ENCODE data around the gene TMEM176B.
"Not testable (repeated sequence)": the region's sequence is repeated elsewhere in the genome, so short reads cannot be mapped to it uniquely, and the experiment has no call there.

TMEM176B gene

GRCh38 chr7:150820148-150820547 is 20.0 kb upstream of the TMEM176B start:
- H3K4me1 ChIP-seq (ENCODE audit: insufficient read depth, low read length), result no peaks in the 10 kb centered on the region
- H3K27ac ChIP-seq (ENCODE audit: low read depth, low read length), result no peak overlapping the region
- no peak overlapping the region for H3K9ac ChIP-seq (ENCODE audit: low read length)
- no peaks in the 10 kb centered on the region for H3K9me3 ChIP-seq (ENCODE audit: low read length)
- H3K36me3 ChIP-seq (ENCODE audit: insufficient read depth, low read length), result no peaks in the 10 kb centered on the region
- H3K27me3 ChIP-seq (ENCODE audit: control insufficient read depth in 1 of 2, insufficient read depth in 2 of 2, low read length in 2 of 2), result no peaks in the 10 kb centered on the region
- H3K4me3 ChIP-seq (ENCODE audit: low read depth in 1 of 2, low read length in 2 of 2), result no peak overlapping the region

- Histone ChIP-seq H3K9ac (ENCODE audit: low read length) (no peak overlapping the region), H3K4me3 (ENCODE audit: low read depth in 1 of 2, low read length in 2 of 2) (no peak overlapping the region), H3K4me1 (ENCODE audit: insufficient read depth, low read length) (no peaks in the 10 kb centered on the region), H3K9me3 (ENCODE audit: low read length) (no peaks in the 10 kb centered on the region), H3K27me3 (ENCODE audit: control insufficient read depth in 1 of 2, insufficient read depth in 2 of 2, low read length in 2 of 2) (no peaks in the 10 kb centered on the region), H3K36me3 (ENCODE audit: insufficient read depth, low read length) (no peaks in the 10 kb centered on the region), H3K27ac (ENCODE audit: low read depth, low read length) (no peak overlapping the region)
These were observed 18.8 kb upstream of the TMEM176B start for GRCh38 chr7:150818971-150819370.

GRCh38 chr7:150814328-150815001 is 14.3 kb upstream of the TMEM176B start:
- no peaks in the 10 kb centered on the region for H3K9me3 ChIP-seq (ENCODE audit: low read length)
- no peak overlapping the region for H3K4me3 ChIP-seq (ENCODE audit: low read depth in 1 of 2, low read length in 2 of 2)
- H3K4me1 ChIP-seq (ENCODE audit: insufficient read depth, low read length), result no peaks in the 10 kb centered on the region
- no peak overlapping the region for H3K27ac ChIP-seq (ENCODE audit: low read depth, low read length)
- no peak overlapping the region for H3K9ac ChIP-seq (ENCODE audit: low read length)
- no peaks in the 10 kb centered on the region for H3K36me3 ChIP-seq (ENCODE audit: insufficient read depth, low read length)
- no peaks in the 10 kb centered on the region for H3K27me3 ChIP-seq (ENCODE audit: control insufficient read depth in 1 of 2, insufficient read depth in 2 of 2, low read length in 2 of 2)

GRCh38 chr7:150807616-150808438 is 7.7 kb upstream of the TMEM176B start:
- H3K27me3 ChIP-seq (ENCODE audit: control insufficient read depth in 1 of 2, insufficient read depth in 2 of 2, low read length in 2 of 2); H3K9ac ChIP-seq (ENCODE audit: low read length); H3K36me3 ChIP-seq (ENCODE audit: insufficient read depth, low read length); H3K27ac ChIP-seq (ENCODE audit: low read depth, low read length); H3K4me3 ChIP-seq (ENCODE audit: low read depth in 1 of 2, low read length in 2 of 2); H3K4me1 ChIP-seq (ENCODE audit: insufficient read depth, low read length): not testable (repeated sequence)
- H3K9me3 ChIP-seq (ENCODE audit: low read length), result peaks cover 11% of the 10 kb centered on the region

GRCh38 chr7:150806863-150807262 is 6.7 kb upstream of the TMEM176B start:
- peaks cover 0 to 8% of the 10 kb centered on the region in 2 donors for H3K27me3 ChIP-seq (ENCODE audit: control insufficient read depth in 1 of 2, insufficient read depth in 2 of 2, low read length in 2 of 2)
- H3K4me1 ChIP-seq (ENCODE audit: insufficient read depth, low read length), result no peaks in the 10 kb centered on the region
- H3K27ac ChIP-seq (ENCODE audit: low read depth, low read length), result no peak overlapping the region
- no peaks in the 10 kb centered on the region for H3K36me3 ChIP-seq (ENCODE audit: insufficient read depth, low read length)
- H3K4me3 ChIP-seq (ENCODE audit: low read depth in 1 of 2, low read length in 2 of 2), result no peak overlapping the region
- peaks cover 11% of the 10 kb centered on the region for H3K9me3 ChIP-seq (ENCODE audit: low read length)
- H3K9ac ChIP-seq (ENCODE audit: low read length), result no peak overlapping the region

- no peak overlapping the region for H3K27ac ChIP-seq (ENCODE audit: low read depth, low read length)
- no peaks in the 10 kb centered on the region for H3K36me3 ChIP-seq (ENCODE audit: insufficient read depth, low read length)
- H3K27me3 ChIP-seq (ENCODE audit: control insufficient read depth in 1 of 2, insufficient read depth in 2 of 2, low read length in 2 of 2), result peaks cover 0 to 12% of the 10 kb centered on the region in 2 donors
- no peak overlapping the region for H3K9ac ChIP-seq (ENCODE audit: low read length)
- H3K9me3 ChIP-seq (ENCODE audit: low read length), result peaks cover 11% of the 10 kb centered on the region
- H3K4me1 ChIP-seq (ENCODE audit: insufficient read depth, low read length), result no peaks in the 10 kb centered on the region
- no peak overlapping the region for H3K4me3 ChIP-seq (ENCODE audit: low read depth in 1 of 2, low read length in 2 of 2)
These were observed 6.3 kb upstream of the TMEM176B start for GRCh38 chr7:150806454-150806853.

- no peaks in the 10 kb centered on the region for H3K36me3 ChIP-seq (ENCODE audit: insufficient read depth, low read length)
- H3K27me3 ChIP-seq (ENCODE audit: control insufficient read depth in 1 of 2, insufficient read depth in 2 of 2, low read length in 2 of 2), result peaks cover 0 to 18% of the 10 kb centered on the region in 2 donors
- H3K9ac ChIP-seq (ENCODE audit: low read length), result no peak overlapping the region
- no peaks in the 10 kb centered on the region for H3K4me1 ChIP-seq (ENCODE audit: insufficient read depth, low read length)
- H3K27ac ChIP-seq (ENCODE audit: low read depth, low read length), result no peak overlapping the region
- peaks cover 11% of the 10 kb centered on the region for H3K9me3 ChIP-seq (ENCODE audit: low read length)
- no peak overlapping the region for H3K4me3 ChIP-seq (ENCODE audit: low read depth in 1 of 2, low read length in 2 of 2)
These were observed 5.7 kb upstream of the TMEM176B start for GRCh38 chr7:150805864-150806263.

GRCh38 chr7:150804802-150805201 is 4.6 kb upstream of the TMEM176B start:
- Histone ChIP-seq H3K4me1 (ENCODE audit: insufficient read depth, low read length) (no peaks in the 10 kb centered on the region), H3K9me3 (ENCODE audit: low read length) (peaks cover 11% of the 10 kb centered on the region), H3K36me3 (ENCODE audit: insufficient read depth, low read length) (no peaks in the 10 kb centered on the region), H3K27me3 (ENCODE audit: control insufficient read depth in 1 of 2, insufficient read depth in 2 of 2, low read length in 2 of 2) (peaks cover 3 to 29% of the 10 kb centered on the region in 2 donors), H3K4me3 (ENCODE audit: low read depth in 1 of 2, low read length in 2 of 2) (no peak overlapping the region), H3K27ac (ENCODE audit: low read depth, low read length) (no peak overlapping the region), H3K9ac (ENCODE audit: low read length) (no peak overlapping the region)

GRCh38 chr7:150803161-150803860 is 3.1 kb upstream of the TMEM176B start:
- H3K36me3 ChIP-seq (ENCODE audit: insufficient read depth, low read length), result no peaks in the 10 kb centered on the region
- H3K4me1 ChIP-seq (ENCODE audit: insufficient read depth, low read length), result no peaks in the 10 kb centered on the region
- H3K4me3 ChIP-seq (ENCODE audit: low read depth in 1 of 2, low read length in 2 of 2), result no peak overlapping the region
- no peak overlapping the region for H3K9ac ChIP-seq (ENCODE audit: low read length)
- H3K9me3 ChIP-seq (ENCODE audit: low read length), result peaks cover 11% of the 10 kb centered on the region
- no peak overlapping the region for H3K27ac ChIP-seq (ENCODE audit: low read depth, low read length)
- H3K27me3 ChIP-seq (ENCODE audit: control insufficient read depth in 1 of 2, insufficient read depth in 2 of 2, low read length in 2 of 2), result peaks cover 4 to 34% of the 10 kb centered on the region in 2 donors

GRCh38 chr7:150801946-150802771 is 2.0 kb upstream of the TMEM176B start:
- H3K27me3 ChIP-seq (ENCODE audit: control insufficient read depth in 1 of 2, insufficient read depth in 2 of 2, low read length in 2 of 2), result peaks cover 4 to 34% of the 10 kb centered on the region in 2 donors
- H3K9ac ChIP-seq (ENCODE audit: low read length), result no peak overlapping the region
- H3K27ac ChIP-seq (ENCODE audit: low read depth, low read length), result no peak overlapping the region
- peaks cover 11% of the 10 kb centered on the region for H3K9me3 ChIP-seq (ENCODE audit: low read length)
- H3K4me1 ChIP-seq (ENCODE audit: insufficient read depth, low read length), result no peaks in the 10 kb centered on the region
- no peak overlapping the region for H3K4me3 ChIP-seq (ENCODE audit: low read depth in 1 of 2, low read length in 2 of 2)
- no peaks in the 10 kb centered on the region for H3K36me3 ChIP-seq (ENCODE audit: insufficient read depth, low read length)

Data from muscle layer of colon (tissue), 2 donors.